GM11168 (cell line): ENCODE measurements around the gene CFAP43.
"Not testable (repeated sequence)": the region's sequence is repeated elsewhere in the genome, so short reads cannot be mapped to it uniquely, and the experiment has no call there.

Experiments used
- in situ Hi-C: fragments of 300-500 bp; cut with MboI; formaldehyde crosslinking; loops from one replicate; pipeline ENCODE4 v1.12.0; 2022; ENCODE audit warnings: low sequenced_read_pairs; ENCODE audit not compliant: unreplicated experiment

CFAP43 gene

DNA sequence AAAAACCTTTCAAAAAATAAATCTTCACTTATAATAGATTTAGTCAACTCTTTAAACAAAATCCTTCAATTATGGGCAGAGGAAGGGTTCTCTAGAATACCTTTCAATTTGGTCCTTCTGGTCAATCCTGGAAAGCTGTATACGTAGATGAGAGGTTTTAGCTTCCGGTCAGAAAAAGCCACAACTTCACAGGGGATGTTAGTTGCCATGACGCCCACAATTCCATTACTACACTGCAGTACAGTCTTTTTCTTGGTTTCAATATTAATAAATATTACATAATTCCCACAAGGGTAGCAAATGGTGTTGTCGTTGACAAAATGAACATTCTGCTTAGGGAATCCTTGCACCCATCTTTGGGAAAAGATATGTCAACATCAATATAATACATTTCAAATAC, 1.7 kb downstream of the CFAP43 start:
- in situ Hi-C loops: no loop called here

DNA sequence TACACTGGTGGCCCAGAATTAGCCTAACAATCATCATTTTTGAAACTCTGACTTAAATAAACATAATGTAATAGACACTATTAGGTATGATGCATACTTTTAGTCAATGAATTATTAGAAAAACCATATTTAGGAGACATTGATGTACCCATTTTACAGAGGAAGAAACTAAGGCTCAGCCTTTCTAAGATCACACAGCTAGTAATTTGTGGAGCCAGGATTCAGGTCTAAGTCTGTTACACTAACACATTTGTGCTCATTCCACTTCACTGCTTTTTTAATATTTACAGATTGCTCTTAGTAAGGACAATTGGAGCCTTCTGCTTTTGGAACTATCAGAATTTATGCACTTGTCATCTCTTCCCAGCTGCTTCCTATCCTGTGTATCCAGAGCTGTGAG, 8.9 kb downstream of the CFAP43 start:
- in situ Hi-C loops: no loop called here

- in situ Hi-C loops: no loop called here
Measured at GRCh38 chr10:104220522-104220921, 11.6 kb downstream of the CFAP43 start.

GRCh38 chr10:104218751-104219150, 13.4 kb downstream of the CFAP43 start:
- in situ Hi-C loops: no loop called here

DNA sequence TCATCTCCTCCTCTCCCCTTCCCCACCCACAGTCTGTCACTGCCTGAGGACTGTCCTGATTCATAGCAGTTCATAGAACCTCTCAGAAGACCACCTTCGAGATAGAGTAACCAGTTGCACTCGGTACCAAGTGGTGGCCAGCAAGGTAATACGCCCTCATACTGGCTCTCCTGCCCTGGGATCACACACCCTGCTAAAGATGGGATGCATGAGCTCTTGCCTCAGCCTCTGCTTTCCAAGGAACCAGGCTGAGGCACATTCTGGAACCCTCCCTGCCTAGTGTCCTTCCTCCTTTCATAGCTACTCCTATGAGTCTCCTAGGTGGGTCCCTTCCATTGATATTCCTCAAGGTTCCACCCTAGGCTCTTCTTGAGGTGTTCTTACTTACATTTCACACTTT, 15.5 kb downstream of the CFAP43 start:
- in situ Hi-C loops: no loop called here

DNA sequence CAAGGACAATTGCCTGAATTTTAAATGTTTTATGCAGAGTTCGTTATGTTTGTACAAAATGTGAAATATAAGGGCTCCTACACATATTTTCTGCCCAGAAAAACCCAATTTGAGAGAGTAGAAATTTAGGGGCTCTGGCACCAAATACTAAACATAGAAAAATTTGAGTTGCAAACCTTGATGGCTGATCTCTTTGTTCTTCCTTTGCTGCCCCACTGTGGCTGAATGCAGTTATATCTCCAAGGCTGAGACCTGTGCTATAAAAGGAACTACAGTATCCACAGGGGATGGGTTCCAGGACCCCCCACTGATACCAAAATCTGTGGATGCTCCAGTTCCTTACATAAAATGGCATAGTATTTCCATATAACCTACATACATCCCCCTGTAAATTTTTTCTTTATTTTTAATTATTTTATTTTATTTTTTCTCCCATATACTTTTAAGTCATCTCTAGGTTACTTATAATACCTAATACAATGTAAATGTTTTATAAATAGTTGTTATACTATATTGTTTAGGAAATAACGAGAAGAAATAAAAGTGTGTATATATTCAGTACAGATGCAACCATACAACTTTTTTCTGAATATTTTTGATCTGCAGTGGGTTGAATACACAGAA, 22.5 kb downstream of the CFAP43 start:
- in situ Hi-C loops: no loop called here

GRCh38 chr10:104208730-104209129, 23.4 kb downstream of the CFAP43 start:
- in situ Hi-C loops: no loop called here

- in situ Hi-C loops: no loop called here
Measured at GRCh38 chr10:104202231-104202630, 29.9 kb downstream of the CFAP43 start.

DNA sequence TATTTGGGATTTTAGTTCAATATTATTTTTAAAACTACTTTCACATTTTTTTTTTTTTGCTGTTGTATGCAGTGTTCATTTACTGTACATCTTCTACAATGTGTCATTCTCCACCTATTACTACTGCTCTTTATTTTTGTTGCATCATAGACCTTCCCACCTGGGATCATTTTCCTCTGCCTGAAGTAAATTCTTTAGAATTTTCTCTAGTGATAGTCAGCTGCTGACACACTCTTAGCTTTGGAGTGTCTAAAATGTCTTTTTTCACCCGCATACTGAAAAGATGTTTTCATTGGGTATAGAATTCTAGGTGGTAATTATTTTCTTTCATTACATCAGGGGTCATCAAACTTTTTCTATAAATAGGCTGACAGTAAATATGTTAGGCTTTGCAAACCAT, 30.5 kb downstream of the CFAP43 start:
- in situ Hi-C loops: no loop called here

GRCh38 chr10:104199567-104199966, 32.6 kb downstream of the CFAP43 start:
- in situ Hi-C loops: no loop called here

GRCh38 chr10:104197364-104197763, 34.8 kb downstream of the CFAP43 start:
- in situ Hi-C loops: no loop called here

- in situ Hi-C loops: no loop called here
Measured at GRCh38 chr10:104195706-104196105, 36.5 kb downstream of the CFAP43 start.

GRCh38 chr10:104193787-104194186, 38.4 kb downstream of the CFAP43 start:
- in situ Hi-C loops: no loop called here

DNA sequence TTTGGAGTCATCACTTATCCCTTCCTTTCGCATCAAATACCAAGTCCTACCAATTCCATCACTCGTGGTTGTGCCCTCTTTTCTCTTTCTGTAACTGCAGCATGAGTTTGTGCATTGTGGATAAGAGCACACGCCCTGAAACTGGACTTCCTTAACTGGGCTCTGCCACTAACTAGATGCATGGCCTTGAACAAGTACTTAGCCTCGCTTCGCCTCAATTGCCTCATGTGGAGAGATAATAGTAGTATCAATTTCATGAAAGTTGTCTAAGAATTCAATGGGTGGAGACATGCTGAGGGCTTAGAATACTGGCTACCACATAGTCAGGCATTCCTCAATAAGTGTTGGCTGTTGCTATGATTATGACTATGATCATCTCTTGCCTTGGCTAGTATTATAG, 41.5 kb downstream of the CFAP43 start:
- in situ Hi-C loops: no loop called here

DNA sequence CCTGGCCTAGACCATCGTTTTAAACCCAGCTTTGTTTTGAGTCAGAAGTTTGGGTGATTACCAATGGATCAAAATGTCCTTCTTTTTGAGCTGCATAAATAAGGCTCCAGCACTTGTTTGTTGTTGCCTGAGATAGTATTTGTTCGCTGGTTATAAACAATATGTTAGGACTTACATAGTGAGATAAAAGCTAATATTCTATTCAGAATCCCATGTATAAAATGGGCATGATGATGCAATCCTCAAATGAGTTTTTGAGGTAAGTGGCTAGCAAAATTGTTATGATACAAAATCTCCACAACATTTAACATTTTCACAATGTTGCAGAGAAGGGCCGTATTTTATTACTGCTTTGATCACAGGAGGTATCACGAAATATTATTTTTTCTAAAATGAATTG, 48.5 kb downstream of the CFAP43 start:
- in situ Hi-C loops: no loop called here

DNA sequence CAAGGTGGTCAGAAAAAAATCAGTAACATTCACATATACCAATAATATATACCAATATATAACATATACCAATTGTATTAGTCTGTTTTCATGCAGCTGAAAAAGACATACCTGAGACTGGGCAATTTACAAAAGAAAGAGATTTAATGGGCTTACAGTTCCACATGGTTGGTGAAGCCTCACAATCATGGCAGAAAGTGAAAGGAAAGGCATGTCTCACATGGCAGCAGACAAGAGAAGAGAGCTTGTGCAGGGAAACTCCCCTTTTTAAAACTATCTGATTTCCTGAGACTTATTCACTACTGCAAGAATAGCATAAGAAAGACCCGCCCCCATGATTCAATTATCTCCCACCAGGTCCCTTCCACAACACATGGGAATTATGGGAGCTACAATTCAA, 58.0 kb downstream of the CFAP43 start:
- in situ Hi-C loops: not testable (repeated sequence)

DNA sequence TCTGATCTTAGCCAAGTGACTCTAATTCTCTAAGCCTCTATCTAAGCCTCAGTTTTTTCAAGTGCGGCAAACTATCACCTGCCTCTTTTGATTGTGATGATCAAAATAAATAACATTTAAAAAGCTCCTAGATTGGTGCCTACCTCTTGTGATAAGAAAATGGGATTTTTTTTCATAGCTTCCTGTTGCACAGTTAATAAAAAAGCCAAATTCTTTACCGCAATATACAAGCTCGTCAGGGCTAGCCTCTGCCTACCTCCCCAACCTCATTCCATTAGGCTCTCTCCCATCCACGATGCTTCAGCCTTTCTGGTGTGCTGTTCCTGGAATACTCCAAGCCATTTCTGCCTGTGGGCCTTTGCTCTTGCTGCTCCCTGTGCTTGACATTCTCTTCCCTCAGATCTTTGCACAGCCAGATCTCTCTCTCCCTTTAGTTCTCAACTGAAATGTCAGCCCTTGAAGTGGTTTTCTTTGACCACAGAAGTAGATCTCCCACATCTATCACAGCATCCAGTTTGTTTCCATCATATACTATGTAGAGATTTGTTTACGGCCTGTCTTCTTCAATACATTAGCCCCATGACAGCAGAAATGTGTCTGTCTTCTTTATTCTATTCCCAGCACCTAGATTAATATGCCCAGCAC, 61.4 kb downstream of the CFAP43 start:
- in situ Hi-C loops: no loop called here

- in situ Hi-C loops: no loop called here
Measured at GRCh38 chr10:104155591-104155990, 76.6 kb downstream of the CFAP43 start.

GRCh38 chr10:104151737-104152136, 80.4 kb downstream of the CFAP43 start:
- in situ Hi-C loops: no loop called here

GRCh38 chr10:104150139-104150538, 82.0 kb downstream of the CFAP43 start:
- in situ Hi-C loops: no loop called here

- in situ Hi-C loops: no loop called here
Measured at GRCh38 chr10:104146882-104147281, 85.3 kb downstream of the CFAP43 start.

DNA sequence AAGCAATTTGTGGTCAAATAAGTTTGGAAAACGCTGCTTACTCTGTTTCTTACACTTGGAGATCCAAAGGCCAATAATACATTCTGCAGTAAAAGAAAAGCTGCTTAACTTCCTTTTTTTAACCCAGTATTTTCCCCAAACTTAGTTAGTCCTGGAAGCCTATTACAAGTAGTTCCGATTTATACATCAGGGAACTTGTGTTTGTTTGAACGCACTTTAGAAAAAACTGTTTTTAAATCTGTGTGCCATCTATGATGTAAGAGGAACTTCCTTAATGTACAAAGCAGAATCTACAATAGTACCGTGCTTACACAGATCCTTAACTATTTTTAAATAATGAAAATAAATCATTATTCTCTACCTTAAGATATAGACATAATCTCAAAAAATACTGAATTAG, 87.2 kb downstream of the CFAP43 start:
- in situ Hi-C loops: no loop called here
